B cell (primary cell): Measurements from ENCODE around the gene TGFBR3L. TPM values are rescaled to one million over a fixed set of nuclear protein-coding genes. Genes with fewer than 3 reads are reported as not detected.
A peak's percentile ranks its signal among the peaks of the same experiment; 100 is the strongest.

Experiments used
- ATAC-seq: fragments of 200-7000 bp; cut with Tn5 transposase; one replicate; pipeline ENCODE4 v1.10.0; 2021; ENCODE audit warnings: low read depth, mild to moderate bottlenecking, moderate number of reproducible peaks, moderate library complexity
- CTCF ChIA-PET: fragments of 350-600 bp; sonication (Branson Sonifier 250); formaldehyde crosslinking; loops from one replicate; lab custom pipeline; 2021; ENCODE audit warnings: antibody characterized with exemption, inconsistent platforms; lab: Charles Lee
- POLR2A ChIA-PET: fragments of 350-600 bp; sonication (Branson Sonifier 250); formaldehyde crosslinking; loops from one replicate; lab custom pipeline; 2021; ENCODE audit warnings: antibody characterized with exemption; lab: Charles Lee
- DNase-seq: peaks from one replicate; pipeline ENCODE4 v3.0.0; 2013
- H2AFZ ChIP-seq: 2 replicates; pipeline ENCODE4 v1.6.1; 2012; ENCODE audit warnings: mild to moderate bottlenecking, low read depth, low read length; ENCODE audit not compliant: insufficient read depth, poor library complexity, severe bottlenecking
- H3K27ac ChIP-seq, 2 donors: 1 replicate in 1 of 2; 2 replicates in 1 of 2; pipeline ENCODE4 v1.5.1; 2012 to 2013; ENCODE audit warnings: low read length in 2 of 2, mild to moderate bottlenecking in 2 of 2, moderate library complexity in 1 of 2
- H3K27me3 ChIP-seq, 4 experiments: fragments of 200-600 bp in 1 of 4; sonication (generic) in 1 of 4; replicated peaks in 1 of 4; 1 replicate in 2 of 4; 2 replicates in 2 of 4; pipeline versions ENCODE4 v1.6.1 to v1.7.0; 2013 to 2016; ENCODE audit warnings: low read length in 3 of 4, mild to moderate bottlenecking in 2 of 4, mixed read lengths in 1 of 4, moderate library complexity in 1 of 4; ENCODE audit not compliant: insufficient read depth in 4 of 4, control insufficient read depth in 3 of 4; ENCODE audit errors: control extremely low read depth in 1 of 4
- H3K36me3 ChIP-seq, 2 experiments: replicated peaks in 1 of 2; 1 replicate in 1 of 2; 2 replicates in 1 of 2; pipeline versions ENCODE4 v1.6.1 to v1.7.1; 2013; ENCODE audit warnings: low read length in 1 of 2; ENCODE audit not compliant: insufficient read depth in 2 of 2, control insufficient read depth in 1 of 2; ENCODE audit errors: control extremely low read depth in 1 of 2, extremely low read depth in 1 of 2
- H3K4me1 ChIP-seq, 2 donors: fragments of 200-600 bp in 1 of 2; sonication (generic) in 1 of 2; 1 replicate in 1 of 2; 2 replicates in 1 of 2; pipeline versions ENCODE4 v1.5.1 to v1.6.1; 2013 to 2017; ENCODE audit warnings: low read length in 2 of 2; ENCODE audit not compliant: control insufficient read depth in 2 of 2, insufficient read depth in 2 of 2
- H3K4me2 ChIP-seq: replicated peaks from 2 replicates; pipeline ENCODE3; 2012; ENCODE audit warnings: mild to moderate bottlenecking, low read depth, low read length; ENCODE audit not compliant: poor library complexity, severe bottlenecking
- H3K4me3 ChIP-seq, 5 experiments: fragments of 200-600 bp in 1 of 5; sonication (generic) in 1 of 5; 1 replicate in 3 of 5; 2 replicates in 2 of 5; pipeline versions ENCODE4 v1.5.1 to v1.7.0; 2011 to 2016; ENCODE audit warnings: low read length in 4 of 5, mild to moderate bottlenecking in 4 of 5, low read depth in 2 of 5, control low read depth in 1 of 5, moderate library complexity in 1 of 5; ENCODE audit not compliant: insufficient read depth in 1 of 5; ENCODE audit errors: control extremely low read depth in 1 of 5, extremely low read depth in 1 of 5
- H3K79me2 ChIP-seq: fragments of 200-600 bp; sonication (generic); one replicate; pipeline ENCODE4 v1.6.0; 2016; ENCODE audit warnings: low read length; ENCODE audit not compliant: control insufficient read depth, insufficient read depth
- H3K9ac ChIP-seq: fragments of 200-600 bp; sonication (generic); 2 replicates; pipeline ENCODE4 v1.6.1; 2017; ENCODE audit warnings: mild to moderate bottlenecking, low read length, moderate library complexity
- H3K9me3 ChIP-seq, 3 donors: one replicate each; pipeline versions ENCODE4 v1.6.1 to v1.7.1; 2013; ENCODE audit warnings: low read length in 2 of 3; ENCODE audit not compliant: control insufficient read depth in 2 of 3, insufficient read depth in 1 of 3; ENCODE audit errors: control extremely low read depth in 1 of 3
- H4K20me1 ChIP-seq: 2 replicates; pipeline ENCODE4 v1.6.0; 2012; ENCODE audit warnings: mild to moderate bottlenecking, low read length; ENCODE audit not compliant: insufficient read depth, control insufficient read depth, poor library complexity, severe bottlenecking
- H3K27ac Mint-ChIP-seq: one replicate; pipeline ENCODE4 v1.8.0; 2021; ENCODE audit warnings: mixed read lengths
- H3K27me3 Mint-ChIP-seq: one replicate; pipeline ENCODE4 v1.8.0; 2021; ENCODE audit warnings: mixed read lengths
- H3K4me1 Mint-ChIP-seq: one replicate; pipeline ENCODE4 v1.8.0; 2021; ENCODE audit warnings: mixed read lengths
- H3K4me3 Mint-ChIP-seq: one replicate; pipeline ENCODE4 v1.8.0; 2021; ENCODE audit warnings: mixed read lengths
- H3K9me3 Mint-ChIP-seq: one replicate; pipeline ENCODE4 v1.8.0; 2022; ENCODE audit warnings: mixed read lengths; ENCODE audit not compliant: insufficient read depth
- CTCF ChIP-seq: fragments of 200-600 bp; IDR thresholded peaks from one replicate; pipeline ENCODE4 v1.8.0; 2022; ENCODE audit warnings: antibody characterized with exemption, mild to moderate bottlenecking
- EZH2 ChIP-seq: IDR thresholded peaks from 2 replicates; pipeline ENCODE4 v1.6.1; 2012; ENCODE audit warnings: borderline replicate concordance, low read depth, mild to moderate bottlenecking, moderate library complexity, low read length; ENCODE audit not compliant: insufficient read depth, poor library complexity, severe bottlenecking
- WGBS: methylation state at CpG from one replicate; pipeline ENCODE4 v1.1.5; 2013; ENCODE audit warnings: missing lambda C conversion rate; ENCODE audit not compliant: insufficient coverage; 5-methylcytosine and 5-hydroxymethylcytosine counted together
- intact Hi-C: fragments of 100-400 bp; cut with micrococcal nuclease; formaldehyde crosslinking; loops from one replicate; pipeline ENCODE4 v1.10.0; 2022
- polyA plus RNA-seq: library from polyadenylated mRNA; depleted of rRNA; stranded (reverse); fragments of >200 nt; gene quantifications from 2 replicates; pipeline ENCODE4 v1.2.3, GENCODE V29; 2012
- total RNA-seq, 2 donors: library from RNA; stranded (reverse); fragments of 120-200 nt in 1 of 2; gene quantifications; 1 replicate in 1 of 2; 2 replicates in 1 of 2; pipeline versions ENCODE4 v1.2.3 to v1.2.4, GENCODE V29; 2013 to 2022

The TGFBR3L gene
- total and polyA plus RNA-seq, 2 donors (not counting 1 experiment from before 2014, with no cell fraction given): 0.21 to 0.22 TPM

- ATAC-seq (no peak), DNase-seq (peak; percentile 40)
- H3K27me3 Mint-ChIP-seq: peaks cover 25% of the 10 kb centered on the region
- no peak for TF ChIP-seq EZH2
- TF ChIP-seq CTCF: no peak
- POLR2A ChIA-PET: no interaction called here
- H4K20me1 ChIP-seq: peaks cover 11% of the 10 kb centered on the region
- peaks cover 28% of the 10 kb centered on the region for H3K4me1 Mint-ChIP-seq
- H3K4me3 Mint-ChIP-seq: peak overlapping the region; percentile 77
- CTCF ChIA-PET: no interaction called here
- intact Hi-C loops: no loop called here
- WGBS: 19% methylated on average over 50 of the region's 53 CpGs
- peaks cover 37 to 45% of the 10 kb centered on the region in 2 donors for H3K4me1 ChIP-seq
- peak overlapping the region; percentile 68 for H3K4me2 ChIP-seq
- H2AFZ ChIP-seq: peak overlapping the region; percentile 22
- peak overlapping the region; percentile 32 for H3K9ac ChIP-seq
- H3K4me3 ChIP-seq: no peak overlapping the region
- no peaks in the 10 kb centered on the region for H3K36me3 ChIP-seq
- H3K27me3 ChIP-seq: peaks cover 0 to 50% (median 16%) of the 10 kb centered on the region in 4 experiments
- H3K27ac ChIP-seq: no peak overlapping the region
- H3K9me3 ChIP-seq: peaks cover 0 to 47% (median 0%) of the 10 kb centered on the region in 3 donors
- H3K9me3 Mint-ChIP-seq: peaks cover 4% of the 10 kb centered on the region
- H3K27ac Mint-ChIP-seq: no peak overlapping the region
- no peaks in the 10 kb centered on the region for H3K79me2 ChIP-seq
Measured at GRCh38 chr19:7873304-7874075, 41.1 kb upstream of the TGFBR3L start.
